ENCODE measurements around the gene WDR82. TPM values are rescaled to one million over a fixed set of nuclear protein-coding genes. Genes with fewer than 3 reads are reported as not detected.

The WDR82 gene
- total and polyA plus RNA-seq, 2 donors from 2014 or later: 20.9 to 75.8 TPM

DNA sequence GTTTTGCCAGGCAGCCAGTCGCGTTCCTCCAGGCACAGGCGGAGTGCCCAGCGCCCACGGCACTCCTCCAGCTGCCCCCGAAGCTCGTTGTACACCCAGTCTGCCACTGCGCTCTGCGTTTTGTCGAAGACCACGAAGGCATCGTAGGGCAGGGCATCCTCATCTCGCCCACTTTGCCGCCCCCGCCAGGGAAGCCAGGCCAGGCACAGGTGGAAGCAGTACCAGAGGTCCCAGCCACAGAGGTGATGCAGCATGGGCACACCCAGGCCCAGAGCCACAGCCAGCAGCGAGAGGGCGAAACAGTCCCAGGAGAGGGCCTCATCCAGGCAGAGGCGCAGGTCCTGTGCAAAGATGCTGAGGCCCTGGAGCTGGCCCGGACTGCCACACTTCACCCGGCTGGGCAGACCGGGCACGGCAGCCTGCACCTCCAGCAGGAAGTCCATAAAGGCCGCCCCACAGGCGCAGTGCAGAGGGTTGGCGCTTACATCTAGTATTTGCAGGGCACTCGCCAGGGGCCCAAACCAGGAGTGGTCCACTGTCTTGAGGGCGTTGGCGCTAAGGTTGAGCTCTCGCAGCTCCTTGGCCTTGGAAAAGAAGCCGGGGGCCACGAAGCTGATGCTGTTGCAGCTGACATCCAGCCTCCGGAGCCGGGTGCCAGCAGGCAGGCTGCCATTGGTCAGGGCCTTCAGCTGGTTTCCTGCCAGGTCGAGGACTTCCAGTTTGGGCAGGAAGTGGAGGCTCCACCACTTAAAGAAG, 56.7 kb downstream of the WDR82 start:
- Histone ChIP-seq H3K4me1 (ENCODE audit: control insufficient read depth in 2 of 3, insufficient read depth in 2 of 3, low read depth in 1 of 3, low read length in 3 of 3) (peaks cover 0 to 28% (median 4%) of the 10 kb centered on the region in 3 donors), H3K9me3 (ENCODE audit: control insufficient read depth in 2 of 3, insufficient read depth in 1 of 3, low read length in 3 of 3) (no peaks in the 10 kb centered on the region), H3K4me3 (ENCODE audit: low read length in 3 of 3) (no peak overlapping the region), H3K27me3 (ENCODE audit: control insufficient read depth, insufficient read depth, low read length) (no peaks in the 10 kb centered on the region), H3K9ac (ENCODE audit: low read length in 3 of 3) (no peak overlapping the region), H3K36me3 (ENCODE audit: control insufficient read depth in 2 of 3, insufficient read depth in 3 of 3, low read length in 3 of 3) (no peaks in the 10 kb centered on the region), H3K27ac (ENCODE audit: low read depth in 2 of 2, low read length in 2 of 2) (no peak overlapping the region)
- intact Hi-C loops (cut with DNase I): loop anchor here (10.0 kb wide), 1 partner anchor 123 kb away; no protein-coding TSS in a partner anchor
- TF ChIP-seq, protein P1, sequence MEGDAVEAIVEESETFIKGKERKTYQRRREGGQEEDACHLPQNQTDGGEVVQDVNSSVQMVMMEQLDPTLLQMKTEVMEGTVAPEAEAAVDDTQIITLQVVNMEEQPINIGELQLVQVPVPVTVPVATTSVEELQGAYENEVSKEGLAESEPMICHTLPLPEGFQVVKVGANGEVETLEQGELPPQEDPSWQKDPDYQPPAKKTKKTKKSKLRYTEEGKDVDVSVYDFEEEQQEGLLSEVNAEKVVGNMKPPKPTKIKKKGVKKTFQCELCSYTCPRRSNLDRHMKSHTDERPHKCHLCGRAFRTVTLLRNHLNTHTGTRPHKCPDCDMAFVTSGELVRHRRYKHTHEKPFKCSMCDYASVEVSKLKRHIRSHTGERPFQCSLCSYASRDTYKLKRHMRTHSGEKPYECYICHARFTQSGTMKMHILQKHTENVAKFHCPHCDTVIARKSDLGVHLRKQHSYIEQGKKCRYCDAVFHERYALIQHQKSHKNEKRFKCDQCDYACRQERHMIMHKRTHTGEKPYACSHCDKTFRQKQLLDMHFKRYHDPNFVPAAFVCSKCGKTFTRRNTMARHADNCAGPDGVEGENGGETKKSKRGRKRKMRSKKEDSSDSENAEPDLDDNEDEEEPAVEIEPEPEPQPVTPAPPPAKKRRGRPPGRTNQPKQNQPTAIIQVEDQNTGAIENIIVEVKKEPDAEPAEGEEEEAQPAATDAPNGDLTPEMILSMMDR (IDR thresholded peaks at IDR 0.05; ENCODE audit: borderline replicate concordance, extremely low read depth, insufficient read depth): no peak
- peak in 1 of 5 donors; percentile 35 for DNase-seq
- FAIRE-seq: no peak

DNA sequence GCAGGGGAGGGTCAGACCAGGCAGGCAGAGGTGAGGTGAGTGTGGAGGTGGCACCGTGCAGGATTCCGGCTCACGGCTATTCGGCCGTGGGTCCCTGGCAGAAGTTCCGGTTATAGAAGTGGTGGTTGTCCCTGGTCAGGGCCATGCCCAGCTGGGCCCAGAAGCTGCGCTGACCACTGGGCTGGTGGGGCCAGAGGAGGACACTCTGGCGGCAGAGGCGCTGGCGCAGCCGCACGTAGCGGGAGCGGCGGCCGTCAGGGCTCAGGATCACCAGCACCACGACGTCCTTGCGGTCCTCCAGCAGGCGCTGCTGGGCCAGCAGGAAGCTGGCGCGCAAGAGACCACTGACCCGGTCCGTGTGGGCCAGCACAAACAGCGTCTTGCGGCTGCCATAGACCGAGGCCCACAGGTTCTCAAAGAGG, 57.3 kb downstream of the WDR82 start:
- Histone ChIP-seq H3K9ac (ENCODE audit: low read length in 3 of 3) (no peak overlapping the region), H3K4me3 (ENCODE audit: low read length in 3 of 3) (no peak overlapping the region), H3K36me3 (ENCODE audit: control insufficient read depth in 2 of 3, insufficient read depth in 3 of 3, low read length in 3 of 3) (no peaks in the 10 kb centered on the region), H3K4me1 (ENCODE audit: control insufficient read depth in 2 of 3, insufficient read depth in 2 of 3, low read depth in 1 of 3, low read length in 3 of 3) (peaks cover 0 to 32% (median 4%) of the 10 kb centered on the region in 3 donors), H3K27ac (ENCODE audit: low read depth in 2 of 2, low read length in 2 of 2) (no peak overlapping the region), H3K9me3 (ENCODE audit: control insufficient read depth in 2 of 3, insufficient read depth in 1 of 3, low read length in 3 of 3) (no peaks in the 10 kb centered on the region), H3K27me3 (ENCODE audit: control insufficient read depth, insufficient read depth, low read length) (no peaks in the 10 kb centered on the region)
- intact Hi-C loops (cut with DNase I): loop anchor here (10.0 kb wide), 1 partner anchor 124 kb away; no protein-coding TSS in a partner anchor
- DNase-seq (peak in 1 of 5 donors; percentile 40), FAIRE-seq (no peak)
- TF ChIP-seq, protein P1 (IDR thresholded peaks at IDR 0.05; ENCODE audit: borderline replicate concordance, extremely low read depth, insufficient read depth): no peak

DNA sequence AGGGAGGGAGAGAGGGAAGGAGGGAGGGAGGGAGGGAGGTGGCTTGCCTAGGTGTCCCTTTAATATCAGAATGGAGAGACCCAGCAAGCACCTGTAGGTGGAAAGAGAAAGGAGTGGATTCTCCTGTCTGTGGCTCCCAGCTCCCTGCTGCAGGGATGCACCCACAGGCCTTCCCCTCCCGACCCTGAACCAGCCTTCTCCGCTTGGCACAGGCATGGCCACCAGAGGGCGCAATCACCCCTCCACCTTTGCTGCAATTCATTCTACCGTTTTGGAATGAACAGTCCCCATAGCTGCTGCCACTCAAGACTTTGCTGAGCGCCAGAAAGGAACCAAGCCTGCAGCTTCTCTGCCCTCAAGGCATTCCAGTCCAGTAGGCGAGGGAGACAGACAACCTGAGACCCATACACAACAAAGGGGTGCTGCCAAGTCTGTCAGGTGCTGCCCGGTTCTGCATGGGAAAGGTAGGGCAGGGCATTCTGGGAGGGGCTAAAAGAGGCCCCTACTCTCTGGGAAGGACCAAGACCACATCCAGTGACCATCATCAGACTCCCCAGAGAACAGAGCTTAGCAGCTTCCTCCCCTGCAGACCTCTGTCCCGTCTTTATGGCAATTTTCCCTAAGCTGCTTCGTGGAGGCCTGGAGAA, 57.9 kb downstream of the WDR82 start:
- DNase-seq (peak; percentile 85 to 91 (median 89)), FAIRE-seq (no peak)
- Histone ChIP-seq H3K27ac (ENCODE audit: low read depth in 2 of 2, low read length in 2 of 2) (no peak overlapping the region), H3K36me3 (ENCODE audit: control insufficient read depth in 2 of 3, insufficient read depth in 3 of 3, low read length in 3 of 3) (peaks cover 0 to 2% (median 0%) of the 10 kb centered on the region in 3 donors), H3K9ac (ENCODE audit: low read length in 3 of 3) (no peak overlapping the region), H3K4me3 (ENCODE audit: low read length in 3 of 3) (no peak overlapping the region), H3K27me3 (ENCODE audit: control insufficient read depth, insufficient read depth, low read length) (no peaks in the 10 kb centered on the region), H3K9me3 (ENCODE audit: control insufficient read depth in 2 of 3, insufficient read depth in 1 of 3, low read length in 3 of 3) (no peaks in the 10 kb centered on the region), H3K4me1 (ENCODE audit: control insufficient read depth in 2 of 3, insufficient read depth in 2 of 3, low read depth in 1 of 3, low read length in 3 of 3) (peaks cover 0 to 32% (median 4%) of the 10 kb centered on the region in 3 donors)
- intact Hi-C loops (cut with DNase I): loop anchor here (10.0 kb wide), 1 partner anchor 124 kb away; no protein-coding TSS in a partner anchor
- TF ChIP-seq, protein P1 (IDR thresholded peaks at IDR 0.05; ENCODE audit: borderline replicate concordance, extremely low read depth, insufficient read depth): peak; percentile 95

Data from kidney (tissue), 14 donors.